GM12873 (cell line): ENCODE measurements around the gene FTCD.

ENCODE experiments used
- CTCF ChIP-seq: IDR thresholded peaks from 2 replicates; pipeline ENCODE4 v1.5.1; 2012; ENCODE audit warnings: low read depth, mild to moderate bottlenecking, moderate library complexity, low read length, control low read depth; ENCODE audit not compliant: insufficient read depth; ENCODE audit errors: missing control alignments

The FTCD gene

GRCh38 chr21:46100020-46100419 lies 55.4 kb downstream of the FTCD start:
- TF ChIP-seq CTCF, result no peak

- no peak for TF ChIP-seq CTCF
These were observed 55.9 kb downstream of the FTCD start for GRCh38 chr21:46099476-46099875.

- TF ChIP-seq CTCF, result no peak
These were observed 56.9 kb downstream of the FTCD start for GRCh38 chr21:46098303-46099141.

GRCh38 chr21:46097336-46098293 lies 57.8 kb downstream of the FTCD start, which contains the start of gene COL6A2:
Gene COL6A2, plus strand, starts transcription at chr21:46098112.
- no peak for TF ChIP-seq CTCF

- no peak for TF ChIP-seq CTCF
These were observed 58.6 kb downstream of the FTCD start for GRCh38 chr21:46096596-46097335.

GRCh38 chr21:46095814-46096595 lies 59.4 kb downstream of the FTCD start:
- TF ChIP-seq CTCF, result no peak
